Tibial nerve (tissue), 4 donors: Measurements from ENCODE around the gene DRAM1. TPM values are rescaled to one million over a fixed set of nuclear protein-coding genes. Genes with fewer than 3 reads are reported as not detected.
"Not testable (repeated sequence)": the region's sequence is repeated elsewhere in the genome, so short reads cannot be mapped to it uniquely, and the experiment has no call there.

Experiments
- DNase-seq, 2 donors: peaks; one replicate each; pipeline ENCODE4 v3.0.0-alpha.2; 2019; ENCODE audit warnings: low spot score in 2 of 2
- H3K27ac ChIP-seq, 4 donors: fragments of 200-600 bp; sonication (generic) in 3 of 4; one replicate each; pipeline ENCODE4 v1.5.1; 2017 to 2019; ENCODE audit warnings: mild to moderate bottlenecking in 1 of 4
- H3K27me3 ChIP-seq, 2 donors: fragments of 200-600 bp; sonication (generic) in 1 of 2; one replicate each; pipeline versions ENCODE4 v1.5.1 to v1.6.0; 2017 to 2019
- H3K36me3 ChIP-seq, 3 donors: fragments of 200-600 bp; sonication (generic); one replicate each; pipeline ENCODE4 v1.5.1; 2018 to 2019
- H3K4me1 ChIP-seq, 4 donors: fragments of 200-600 bp; sonication (generic) in 3 of 4; one replicate each; pipeline ENCODE4 v1.5.1; 2017 to 2019
- H3K4me3 ChIP-seq, 4 donors: fragments of 200-600 bp; sonication (generic) in 3 of 4; one replicate each; pipeline ENCODE4 v1.5.1; 2017 to 2019; ENCODE audit warnings: mild to moderate bottlenecking in 1 of 4, moderate library complexity in 1 of 4
- H3K9me3 ChIP-seq, 4 donors: fragments of 200-600 bp; sonication (generic) in 3 of 4; one replicate each; pipeline ENCODE4 v1.5.1; 2017 to 2019
- CTCF ChIP-seq, 5 experiments: fragments of 200-600 bp in 3 of 5; fragments of 450-650 bp in 2 of 5; sonication (generic) in 3 of 5; IDR thresholded peaks; one replicate each; pipeline ENCODE4 v1.5.1; 2016 to 2019; ENCODE audit warnings: antibody characterized with exemption in 5 of 5, mild to moderate bottlenecking in 3 of 5, moderate library complexity in 2 of 5
- EP300 ChIP-seq, 2 donors: sonication (generic); formaldehyde crosslinking; IDR thresholded peaks; one replicate each; pipeline ENCODE4 v1.6.1; 2017; ENCODE audit warnings: antibody characterized with exemption in 2 of 2, mild to moderate bottlenecking in 1 of 2
- POLR2A ChIP-seq, 2 donors: fragments of 450-650 bp; IDR thresholded peaks; one replicate each; pipeline ENCODE4 v1.6.1; 2017; ENCODE audit warnings: antibody characterized with exemption in 2 of 2, mild to moderate bottlenecking in 2 of 2, moderate library complexity in 2 of 2
- WGBS, 2 donors: methylation state at CpG; one replicate each; pipeline ENCODE4 v1.1.5; 2018; 5-methylcytosine and 5-hydroxymethylcytosine counted together
- total RNA-seq, 4 donors: library from RNA; depleted of rRNA; stranded (reverse); fragments of >200 nt; gene quantifications; one replicate each; pipeline ENCODE4 v1.1.0, GENCODE V29; 2016

The DRAM1 gene
- total RNA-seq, 4 donors from 2014 or later: 14.4 to 23.1 (median 17.8) TPM

DNA sequence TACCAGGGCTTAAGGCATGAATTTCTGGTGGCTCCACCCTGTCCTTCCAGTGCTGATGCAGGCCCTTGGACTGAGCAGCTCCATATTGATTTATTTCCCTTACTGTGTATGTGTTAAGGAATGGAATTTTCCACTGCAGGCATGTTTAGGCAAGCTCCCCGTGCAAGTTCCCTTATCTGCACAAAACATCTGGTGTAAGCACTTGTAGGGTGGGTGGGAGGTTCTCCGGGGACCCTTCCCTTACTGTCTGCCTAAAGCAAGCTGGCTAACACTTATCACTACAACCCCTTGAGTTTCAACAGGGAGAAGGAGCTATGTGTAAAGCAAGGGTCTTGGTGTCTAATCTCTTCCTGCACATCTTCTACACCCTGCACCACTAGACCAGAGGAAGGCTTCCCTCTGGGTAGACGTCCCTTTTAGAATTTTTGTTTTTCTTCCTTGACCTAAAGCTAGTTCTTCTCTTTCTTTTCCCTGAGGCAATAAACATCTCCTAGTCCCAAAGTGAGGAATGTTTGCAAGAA lies 22.0 kb upstream of the DRAM1 start:
- DNase-seq: no peak
- Histone ChIP-seq H3K36me3 (no peaks in the 10 kb centered on the region), H3K4me3 (no peak overlapping the region), H3K27me3 (no peaks in the 10 kb centered on the region), H3K4me1 (peaks cover 0 to 18% (median 7%) of the 10 kb centered on the region in 4 donors), H3K27ac (no peak overlapping the region), H3K9me3 (no peaks in the 10 kb centered on the region)
- no peak for TF ChIP-seq EP300 (IDR thresholded peaks at IDR 0.05)
- no peak for TF ChIP-seq POLR2A (IDR thresholded peaks at IDR 0.05)
- no peak for TF ChIP-seq CTCF (IDR thresholded peaks at IDR 0.05)
- WGBS, 2 donors: 25 to 29% methylated on average over 3 of the region's 3 CpGs

DNA sequence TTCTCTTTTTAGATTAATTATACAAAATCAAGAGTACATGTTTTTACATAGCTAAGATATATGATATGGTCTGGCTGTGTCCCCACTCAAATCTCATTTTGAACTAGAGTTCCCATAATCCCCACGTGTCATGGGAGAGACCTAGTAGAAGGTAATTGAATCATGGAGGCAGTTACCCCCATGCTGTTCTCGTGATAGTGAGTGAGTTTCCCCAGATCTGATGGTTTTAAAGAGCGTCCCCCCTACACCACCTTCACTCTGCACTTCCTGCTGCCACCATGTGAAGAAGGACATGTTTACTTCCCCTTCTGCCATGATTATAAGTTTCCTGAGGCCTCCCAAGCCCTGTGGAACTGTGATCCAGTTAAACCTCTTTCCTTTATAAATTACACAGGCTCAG lies 21.4 kb upstream of the DRAM1 start:
- Histone ChIP-seq H3K27ac (no peak overlapping the region), H3K36me3 (no peaks in the 10 kb centered on the region), H3K9me3 (no peaks in the 10 kb centered on the region), H3K4me3 (no peak overlapping the region), H3K4me1 (peaks cover 0 to 18% (median 7%) of the 10 kb centered on the region in 4 donors), H3K27me3 (no peaks in the 10 kb centered on the region)
- no peak for DNase-seq
- TF ChIP-seq CTCF (IDR thresholded peaks at IDR 0.05) (no peak), POLR2A (IDR thresholded peaks at IDR 0.05) (no peak), EP300 (IDR thresholded peaks at IDR 0.05) (no peak)
- 82 to 85% methylated on average over 3 of the region's 3 CpGs for WGBS, 2 donors

- not testable (repeated sequence) for H3K36me3 ChIP-seq, H3K9me3 ChIP-seq, DNase-seq, H3K27me3 ChIP-seq, H3K4me3 ChIP-seq
- peaks cover 0 to 18% (median 7%) of the 10 kb centered on the region in 4 donors for H3K4me1 ChIP-seq
- peak overlapping the region in 1 of 4 donors; percentile 19 for H3K27ac ChIP-seq
- 84 to 90% methylated on average over 5 of the region's 5 CpGs for WGBS, 2 donors
These were observed 20.8 kb upstream of the DRAM1 start for GRCh38 chr12:101856614-101857013.

GRCh38 chr12:101857043-101857558 lies 20.3 kb upstream of the DRAM1 start:
- peak in 1 of 2 donors; percentile 36 for DNase-seq
- Histone ChIP-seq H3K27me3 (no peaks in the 10 kb centered on the region), H3K27ac (peak overlapping the region in 1 of 4 donors; percentile 19), H3K4me1 (peaks cover 0 to 18% (median 7%) of the 10 kb centered on the region in 4 donors), H3K4me3 (no peak overlapping the region), H3K9me3 (no peaks in the 10 kb centered on the region), H3K36me3 (no peaks in the 10 kb centered on the region)
- TF ChIP-seq POLR2A (IDR thresholded peaks at IDR 0.05) (no peak), EP300 (IDR thresholded peaks at IDR 0.05) (peak in 1 of 2 donors; percentile 63)
- WGBS, 2 donors: 7 to 18% methylated on average over 1 of the region's 1 CpG

DNA sequence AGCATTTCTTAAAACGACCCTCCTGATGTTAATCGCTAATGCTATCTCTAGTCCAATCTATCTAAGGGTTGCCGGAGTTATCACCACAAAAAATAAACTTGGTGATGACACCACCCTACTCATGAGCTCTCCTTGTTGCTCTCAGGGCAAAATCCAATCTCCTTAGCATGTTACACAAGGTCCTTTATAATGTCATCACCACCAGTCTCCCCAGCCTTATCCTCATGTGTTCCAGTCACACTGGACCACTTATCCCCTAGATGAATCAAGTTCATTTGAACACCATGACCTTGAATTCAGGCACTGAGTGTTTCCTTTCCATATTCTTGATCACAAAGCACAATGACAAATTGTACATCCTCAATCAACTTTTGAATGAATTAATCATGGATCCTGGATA lies 19.0 kb upstream of the DRAM1 start:
- Histone ChIP-seq H3K27ac (no peak overlapping the region), H3K4me1 (peaks cover 0 to 18% (median 7%) of the 10 kb centered on the region in 4 donors), H3K4me3 (no peak overlapping the region), H3K9me3 (no peaks in the 10 kb centered on the region), H3K36me3 (no peaks in the 10 kb centered on the region), H3K27me3 (no peaks in the 10 kb centered on the region)
- DNase-seq: no peak
- WGBS, 2 donors: 93 to 96% methylated on average over 3 of the region's 3 CpGs
- TF ChIP-seq EP300 (IDR thresholded peaks at IDR 0.05): no peak
- no peak for TF ChIP-seq POLR2A (IDR thresholded peaks at IDR 0.05)

GRCh38 chr12:101859664-101860607 lies 17.4 kb upstream of the DRAM1 start:
- Histone ChIP-seq H3K36me3 (no peaks in the 10 kb centered on the region), H3K4me3 (no peak overlapping the region), H3K4me1 (peaks cover 0 to 18% (median 7%) of the 10 kb centered on the region in 4 donors), H3K9me3 (no peaks in the 10 kb centered on the region), H3K27me3 (no peaks in the 10 kb centered on the region), H3K27ac (no peak overlapping the region)
- TF ChIP-seq POLR2A (IDR thresholded peaks at IDR 0.05): no peak
- no peak for TF ChIP-seq EP300 (IDR thresholded peaks at IDR 0.05)
- TF ChIP-seq CTCF (IDR thresholded peaks at IDR 0.05): no peak
- DNase-seq: no peak

- H3K27me3 ChIP-seq, H3K27ac ChIP-seq, DNase-seq, H3K9me3 ChIP-seq, H3K4me3 ChIP-seq, H3K36me3 ChIP-seq: not testable (repeated sequence)
- WGBS, 2 donors: 97 to 100% methylated on average over 2 of the region's 2 CpGs
- H3K4me1 ChIP-seq: peaks cover 0 to 11% (median 5%) of the 10 kb centered on the region in 4 donors
These were observed 15.7 kb upstream of the DRAM1 start for GRCh38 chr12:101861688-101862087.
